DOHH2 (cell line): ENCODE results near the gene WDR31.

Experiments
- EZH2phosphoT487 ChIP-seq: fragments of 200-600 bp; sonication (generic); IDR thresholded peaks from 2 replicates; pipeline ENCODE4 v1.6.1; 2017; ENCODE audit warnings: borderline replicate concordance, mild to moderate bottlenecking, antibody characterized with exemption, low read length, moderate library complexity, mixed read lengths
- TF ChIP-seq, protein P1 (sequence below): fragments of 200-600 bp; sonication (generic); IDR thresholded peaks from one replicate; pipeline ENCODE4 v1.5.1; 2014; ENCODE audit warnings: antibody characterized with exemption, mild to moderate bottlenecking, low read depth, low read length; ENCODE audit not compliant: poor library complexity, severe bottlenecking

DNA sequence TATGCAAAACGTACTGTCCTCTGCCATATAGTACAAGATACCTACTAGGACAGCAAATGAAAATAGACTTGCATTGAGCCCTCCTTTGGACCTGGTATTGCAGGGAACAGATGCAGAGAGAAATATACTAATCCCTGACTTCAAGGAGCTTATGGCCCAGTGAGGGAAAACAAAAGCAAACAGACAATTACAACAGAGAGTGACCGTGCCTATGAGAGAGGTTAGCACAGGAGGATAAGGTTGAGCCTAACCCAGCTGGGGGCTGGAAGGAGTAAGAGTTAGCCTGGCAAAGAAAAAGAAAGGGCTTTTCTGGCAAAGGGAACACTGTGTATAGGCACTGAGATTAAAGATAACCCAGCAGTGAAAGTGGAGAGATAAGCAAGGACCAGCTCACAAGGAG, 70.2 kb downstream of the WDR31 start:
- TF ChIP-seq, protein P1, sequence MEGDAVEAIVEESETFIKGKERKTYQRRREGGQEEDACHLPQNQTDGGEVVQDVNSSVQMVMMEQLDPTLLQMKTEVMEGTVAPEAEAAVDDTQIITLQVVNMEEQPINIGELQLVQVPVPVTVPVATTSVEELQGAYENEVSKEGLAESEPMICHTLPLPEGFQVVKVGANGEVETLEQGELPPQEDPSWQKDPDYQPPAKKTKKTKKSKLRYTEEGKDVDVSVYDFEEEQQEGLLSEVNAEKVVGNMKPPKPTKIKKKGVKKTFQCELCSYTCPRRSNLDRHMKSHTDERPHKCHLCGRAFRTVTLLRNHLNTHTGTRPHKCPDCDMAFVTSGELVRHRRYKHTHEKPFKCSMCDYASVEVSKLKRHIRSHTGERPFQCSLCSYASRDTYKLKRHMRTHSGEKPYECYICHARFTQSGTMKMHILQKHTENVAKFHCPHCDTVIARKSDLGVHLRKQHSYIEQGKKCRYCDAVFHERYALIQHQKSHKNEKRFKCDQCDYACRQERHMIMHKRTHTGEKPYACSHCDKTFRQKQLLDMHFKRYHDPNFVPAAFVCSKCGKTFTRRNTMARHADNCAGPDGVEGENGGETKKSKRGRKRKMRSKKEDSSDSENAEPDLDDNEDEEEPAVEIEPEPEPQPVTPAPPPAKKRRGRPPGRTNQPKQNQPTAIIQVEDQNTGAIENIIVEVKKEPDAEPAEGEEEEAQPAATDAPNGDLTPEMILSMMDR = no peak
- TF ChIP-seq EZH2phosphoT487 = no peak
